ENCODE results near the gene SORBS2. TPM values are rescaled to one million over a fixed set of nuclear protein-coding genes. Genes with fewer than 3 reads are reported as not detected.

Gene SORBS2
- total and polyA plus RNA-seq, 2 donors (not counting 1 experiment from before 2014, with no cell fraction given), result 0.25 to 0.89 TPM

GRCh38 chr4:185666156-185666555 lies 145.8 kb downstream of the SORBS2 start:
- TF ChIP-seq CTCF (IDR thresholded peaks at IDR 0.05), result no peak
- no peak for TF ChIP-seq EZH2 (IDR thresholded peaks at IDR 0.05; ENCODE audit: borderline replicate concordance, insufficient read depth, low read depth, low read length, poor library complexity, severe bottlenecking)
- H3K9ac ChIP-seq (ENCODE audit: low read length), result no peak overlapping the region
- no peaks in the 10 kb centered on the region for H3K9me3 Mint-ChIP-seq (ENCODE audit: insufficient read depth)
- ChIA-PET POLR2A (no interaction called here), CTCF (no interaction called here)
- no peaks in the 10 kb centered on the region for H3K4me1 Mint-ChIP-seq
- no peak overlapping the region for H3K4me3 ChIP-seq (ENCODE audit: control extremely low read depth in 1 of 5, extremely low read depth in 1 of 5, insufficient read depth in 1 of 5, low read depth in 2 of 5, low read length in 4 of 5)
- H3K27ac Mint-ChIP-seq, result no peak overlapping the region
- H3K4me2 ChIP-seq (replicated peaks; ENCODE audit: low read depth, low read length, poor library complexity, severe bottlenecking), result no peak overlapping the region
- H3K4me1 ChIP-seq (ENCODE audit: control insufficient read depth in 2 of 2, insufficient read depth in 2 of 2, low read length in 2 of 2), result no peaks in the 10 kb centered on the region
- no peaks in the 10 kb centered on the region for H3K9me3 ChIP-seq (ENCODE audit: control extremely low read depth in 1 of 3, control insufficient read depth in 2 of 3, insufficient read depth in 1 of 3, low read length in 2 of 3)
- no peak overlapping the region for H3K4me3 Mint-ChIP-seq
- WGBS (ENCODE audit: insufficient coverage), result 38% methylated on average over 3 of the region's 6 CpGs
- H2AFZ ChIP-seq (ENCODE audit: insufficient read depth, low read depth, low read length, poor library complexity, severe bottlenecking), result no peak overlapping the region
- no peaks in the 10 kb centered on the region for H4K20me1 ChIP-seq (ENCODE audit: control insufficient read depth, insufficient read depth, low read length, poor library complexity, severe bottlenecking)
- no peak for ATAC-seq (ENCODE audit: low read depth)
- no peak overlapping the region for H3K27ac ChIP-seq (ENCODE audit: low read length in 2 of 2)
- H3K36me3 ChIP-seq (replicated peaks in 1 of 2; ENCODE audit: control extremely low read depth in 1 of 2, control insufficient read depth in 1 of 2, extremely low read depth in 1 of 2, insufficient read depth in 2 of 2, low read length in 1 of 2), result no peaks in the 10 kb centered on the region
- intact Hi-C loops (cut with micrococcal nuclease), result no loop called here
- no peaks in the 10 kb centered on the region for H3K79me2 ChIP-seq (ENCODE audit: control insufficient read depth, insufficient read depth, low read length)
- no peaks in the 10 kb centered on the region for H3K27me3 ChIP-seq (replicated peaks in 1 of 4; ENCODE audit: control extremely low read depth in 1 of 4, control insufficient read depth in 3 of 4, insufficient read depth in 4 of 4, low read length in 3 of 4)
- peaks cover 11% of the 10 kb centered on the region for H3K27me3 Mint-ChIP-seq
- DNase-seq, result no peak

- Mint-ChIP-seq H3K27ac (no peak overlapping the region), H3K4me3 (no peak overlapping the region), H3K9me3 (ENCODE audit: insufficient read depth) (no peaks in the 10 kb centered on the region), H3K27me3 (peaks cover 11% of the 10 kb centered on the region), H3K4me1 (no peaks in the 10 kb centered on the region)
- ATAC-seq (ENCODE audit: low read depth) (no peak), DNase-seq (no peak)
- Histone ChIP-seq H3K36me3 (replicated peaks in 1 of 2; ENCODE audit: control extremely low read depth in 1 of 2, control insufficient read depth in 1 of 2, extremely low read depth in 1 of 2, insufficient read depth in 2 of 2, low read length in 1 of 2) (no peaks in the 10 kb centered on the region), H3K4me2 (replicated peaks; ENCODE audit: low read depth, low read length, poor library complexity, severe bottlenecking) (no peak overlapping the region), H3K27me3 (replicated peaks in 1 of 4; ENCODE audit: control extremely low read depth in 1 of 4, control insufficient read depth in 3 of 4, insufficient read depth in 4 of 4, low read length in 3 of 4) (no peaks in the 10 kb centered on the region), H2AFZ (ENCODE audit: insufficient read depth, low read depth, low read length, poor library complexity, severe bottlenecking) (no peak overlapping the region), H3K9me3 (ENCODE audit: control extremely low read depth in 1 of 3, control insufficient read depth in 2 of 3, insufficient read depth in 1 of 3, low read length in 2 of 3) (no peaks in the 10 kb centered on the region), H3K4me3 (ENCODE audit: control extremely low read depth in 1 of 5, extremely low read depth in 1 of 5, insufficient read depth in 1 of 5, low read depth in 2 of 5, low read length in 4 of 5) (no peak overlapping the region), H3K9ac (ENCODE audit: low read length) (no peak overlapping the region), H3K27ac (ENCODE audit: low read length in 2 of 2) (no peak overlapping the region), H3K4me1 (ENCODE audit: control insufficient read depth in 2 of 2, insufficient read depth in 2 of 2, low read length in 2 of 2) (no peaks in the 10 kb centered on the region), H4K20me1 (ENCODE audit: control insufficient read depth, insufficient read depth, low read length, poor library complexity, severe bottlenecking) (no peaks in the 10 kb centered on the region), H3K79me2 (ENCODE audit: control insufficient read depth, insufficient read depth, low read length) (no peaks in the 10 kb centered on the region)
- ChIA-PET POLR2A (no interaction called here), CTCF (interaction anchor here (0.6 kb wide), 1 partner anchor 471 kb away, joined by 7 read pairs; no protein-coding TSS in a partner anchor)
- intact Hi-C loops (cut with micrococcal nuclease), result no loop called here
- TF ChIP-seq CTCF (IDR thresholded peaks at IDR 0.05), result no peak
- TF ChIP-seq EZH2 (IDR thresholded peaks at IDR 0.05; ENCODE audit: borderline replicate concordance, insufficient read depth, low read depth, low read length, poor library complexity, severe bottlenecking), result no peak
- 90% methylated on average over 11 of the region's 11 CpGs for WGBS (ENCODE audit: insufficient coverage)
Measured at GRCh38 chr4:185665655-185666054, 146.3 kb downstream of the SORBS2 start.
